Measurements from ENCODE around the gene SHE.
"Not testable (repeated sequence)": the region's sequence is repeated elsewhere in the genome, so short reads cannot be mapped to it uniquely, and the experiment has no call there.

The SHE gene

DNA sequence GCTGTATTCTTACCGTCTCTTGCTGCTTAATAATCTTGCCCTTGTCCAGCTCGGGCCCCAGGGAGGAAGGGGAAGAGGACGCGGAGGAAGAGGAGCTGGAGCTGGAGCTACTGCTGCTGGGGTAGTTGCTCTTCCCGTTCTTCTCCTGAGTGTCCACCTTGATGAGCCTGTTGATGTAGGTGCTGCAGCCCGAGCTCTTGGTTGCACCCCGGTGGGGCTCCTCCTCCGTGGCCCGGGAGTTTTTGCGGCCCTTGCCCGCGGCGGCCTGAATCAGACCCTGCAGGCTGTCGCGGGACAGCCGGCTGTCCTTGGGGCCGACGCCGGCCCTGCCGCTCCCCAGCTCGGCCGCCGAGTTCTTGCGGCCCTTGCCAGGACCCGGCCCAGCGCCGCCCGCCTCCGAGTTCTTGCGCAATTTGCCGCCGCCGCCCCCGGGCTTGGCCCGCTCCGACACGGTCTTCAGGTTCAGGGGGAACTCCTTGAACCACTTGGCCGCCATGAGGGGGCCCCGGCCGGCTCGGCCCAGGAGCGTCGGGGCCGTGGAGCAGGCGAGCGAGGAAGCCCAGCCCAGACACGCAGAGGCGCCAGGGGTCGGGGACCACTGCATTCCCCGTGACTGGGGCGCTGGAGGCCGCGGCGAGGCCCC, 668 bp downstream of the SHE start:
- H2AFZ ChIP-seq (ENCODE audit: low read depth, low read length): no peak overlapping the region
- no peak overlapping the region for H3K4me3 ChIP-seq (ENCODE audit: low read length)
- H3K9me3 ChIP-seq (ENCODE audit: low read length): peaks cover 20% of the 10 kb centered on the region
- no peaks in the 10 kb centered on the region for H3K36me3 ChIP-seq (ENCODE audit: insufficient read depth, low read length)
- H3K4me1 ChIP-seq (ENCODE audit: insufficient read depth, low read length): peaks cover 6% of the 10 kb centered on the region
- peaks cover 67% of the 10 kb centered on the region for H3K27me3 ChIP-seq (ENCODE audit: insufficient read depth, low read length)

DNA sequence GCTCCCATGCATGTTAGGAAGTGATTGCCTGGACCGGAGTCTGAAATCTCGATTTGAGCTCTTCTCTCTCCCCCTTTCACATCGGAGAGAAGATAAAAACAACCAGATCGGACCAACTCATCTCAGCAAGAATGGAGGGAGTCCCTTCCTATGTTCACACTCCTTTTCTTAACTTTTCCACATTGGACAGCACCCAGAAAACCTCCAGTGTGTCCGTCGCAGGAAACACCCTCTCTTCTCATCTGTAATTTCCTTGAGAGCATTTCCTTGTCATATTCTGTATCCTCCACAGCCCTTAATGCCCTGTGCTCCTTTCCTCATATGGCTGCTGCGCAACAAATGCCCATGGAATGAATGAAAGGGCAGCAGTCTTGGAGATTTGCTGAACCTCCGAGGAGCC, 1.7 kb downstream of the SHE start:
- Histone ChIP-seq H2AFZ (ENCODE audit: low read depth, low read length) (no peak overlapping the region), H3K36me3 (ENCODE audit: insufficient read depth, low read length) (no peaks in the 10 kb centered on the region), H3K9me3 (ENCODE audit: low read length) (peaks cover 15% of the 10 kb centered on the region), H3K4me3 (ENCODE audit: low read length) (no peak overlapping the region), H3K27me3 (ENCODE audit: insufficient read depth, low read length) (peaks cover 64% of the 10 kb centered on the region), H3K4me1 (ENCODE audit: insufficient read depth, low read length) (peaks cover 6% of the 10 kb centered on the region)

DNA sequence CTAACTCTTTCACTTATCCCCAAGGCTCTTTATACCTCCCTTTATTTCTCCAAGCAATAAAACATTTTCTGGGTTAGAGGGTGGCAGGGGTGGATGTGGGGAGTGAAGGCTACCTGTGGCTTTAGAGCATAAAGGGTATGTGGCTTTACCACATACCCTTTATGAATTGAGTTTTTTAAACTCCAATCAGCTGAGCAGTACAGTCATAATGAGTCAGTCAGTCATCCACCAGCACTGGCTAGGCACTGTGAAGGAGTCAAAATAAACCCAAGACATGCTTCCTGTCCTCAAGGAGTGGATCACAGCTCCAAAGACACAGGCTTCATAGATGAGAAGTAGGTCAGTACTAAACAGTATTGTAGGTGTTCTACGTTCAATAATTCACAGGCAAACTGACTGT, 2.8 kb downstream of the SHE start:
- peaks cover 58% of the 10 kb centered on the region for H3K27me3 ChIP-seq (ENCODE audit: insufficient read depth, low read length)

DNA sequence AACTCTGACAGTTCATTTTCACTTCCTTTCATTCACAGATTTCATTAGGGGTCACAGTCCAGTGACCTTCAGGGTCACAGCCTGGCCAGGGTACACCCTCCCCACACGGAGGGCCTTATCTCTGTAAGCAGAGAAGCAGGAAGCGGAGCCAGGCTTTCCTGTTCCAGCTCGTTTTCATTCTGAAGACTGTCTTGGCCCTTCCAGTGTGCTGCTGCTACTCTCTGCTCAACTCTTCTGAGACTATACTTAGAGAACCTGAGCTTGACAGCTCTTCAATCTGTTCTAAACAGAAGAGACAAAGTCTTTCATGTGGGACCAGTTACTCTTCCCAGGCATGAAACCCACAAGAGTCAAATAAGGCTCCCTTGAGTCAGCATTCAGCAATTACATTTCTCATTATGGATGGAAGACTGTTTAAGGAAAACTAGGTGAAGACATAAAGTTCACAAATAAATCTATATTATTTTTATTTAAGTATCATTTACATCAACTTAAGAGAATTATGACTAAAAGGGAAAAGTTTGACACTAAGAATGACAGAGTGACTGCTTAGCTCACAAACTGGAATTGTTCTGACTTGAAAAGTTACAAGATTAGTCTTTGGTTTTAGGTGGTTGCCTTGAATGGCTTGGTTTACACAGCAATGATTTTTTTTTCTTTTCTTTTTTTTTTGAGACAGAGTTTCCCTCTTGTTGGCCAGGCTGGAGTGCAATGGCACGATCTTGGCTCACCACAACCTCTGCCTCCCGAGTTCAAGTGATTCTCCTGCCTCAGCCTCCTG, 5.0 kb downstream of the SHE start:
- Histone ChIP-seq H3K9me3 (ENCODE audit: low read length) (peaks cover 8% of the 10 kb centered on the region), H2AFZ (ENCODE audit: low read depth, low read length) (no peak overlapping the region), H3K4me3 (ENCODE audit: low read length) (no peak overlapping the region), H3K36me3 (ENCODE audit: insufficient read depth, low read length) (no peaks in the 10 kb centered on the region), H3K4me1 (ENCODE audit: insufficient read depth, low read length) (peaks cover 8% of the 10 kb centered on the region), H3K27me3 (ENCODE audit: insufficient read depth, low read length) (peaks cover 51% of the 10 kb centered on the region)

More for the DNA sequence above, 2.8 kb downstream of the SHE start:
- no peak overlapping the region for H3K4me3 ChIP-seq (ENCODE audit: low read length)
- H3K36me3 ChIP-seq (ENCODE audit: insufficient read depth, low read length): no peaks in the 10 kb centered on the region
- peaks cover 6% of the 10 kb centered on the region for H3K4me1 ChIP-seq (ENCODE audit: insufficient read depth, low read length)
- H2AFZ ChIP-seq (ENCODE audit: low read depth, low read length): no peak overlapping the region
- peaks cover 15% of the 10 kb centered on the region for H3K9me3 ChIP-seq (ENCODE audit: low read length)

DNA sequence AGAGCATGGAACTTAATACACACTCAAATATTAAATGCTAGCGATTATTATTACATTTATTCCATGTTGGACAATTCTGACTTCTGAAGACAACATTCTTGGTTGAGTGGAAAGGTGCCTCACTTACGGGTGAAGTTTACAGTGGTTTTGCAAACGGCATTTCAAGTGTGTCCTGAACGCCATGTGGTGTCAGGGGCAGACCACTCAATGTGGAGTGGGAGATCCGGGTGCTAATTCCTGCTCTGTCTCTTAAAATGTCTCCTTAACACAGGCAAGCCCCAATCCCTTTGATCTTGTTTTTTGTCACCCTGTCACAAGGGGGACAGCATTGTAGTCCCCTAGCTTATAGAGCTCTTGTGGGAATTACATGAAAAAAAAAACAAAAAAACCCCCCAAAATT, 5.8 kb downstream of the SHE start:
- Histone ChIP-seq H3K4me3 (ENCODE audit: low read length) (no peak overlapping the region), H3K36me3 (ENCODE audit: insufficient read depth, low read length) (no peaks in the 10 kb centered on the region), H3K4me1 (ENCODE audit: insufficient read depth, low read length) (peaks cover 8% of the 10 kb centered on the region), H2AFZ (ENCODE audit: low read depth, low read length) (no peak overlapping the region), H3K27me3 (ENCODE audit: insufficient read depth, low read length) (peaks cover 51% of the 10 kb centered on the region), H3K9me3 (ENCODE audit: low read length) (peaks cover 8% of the 10 kb centered on the region)

DNA sequence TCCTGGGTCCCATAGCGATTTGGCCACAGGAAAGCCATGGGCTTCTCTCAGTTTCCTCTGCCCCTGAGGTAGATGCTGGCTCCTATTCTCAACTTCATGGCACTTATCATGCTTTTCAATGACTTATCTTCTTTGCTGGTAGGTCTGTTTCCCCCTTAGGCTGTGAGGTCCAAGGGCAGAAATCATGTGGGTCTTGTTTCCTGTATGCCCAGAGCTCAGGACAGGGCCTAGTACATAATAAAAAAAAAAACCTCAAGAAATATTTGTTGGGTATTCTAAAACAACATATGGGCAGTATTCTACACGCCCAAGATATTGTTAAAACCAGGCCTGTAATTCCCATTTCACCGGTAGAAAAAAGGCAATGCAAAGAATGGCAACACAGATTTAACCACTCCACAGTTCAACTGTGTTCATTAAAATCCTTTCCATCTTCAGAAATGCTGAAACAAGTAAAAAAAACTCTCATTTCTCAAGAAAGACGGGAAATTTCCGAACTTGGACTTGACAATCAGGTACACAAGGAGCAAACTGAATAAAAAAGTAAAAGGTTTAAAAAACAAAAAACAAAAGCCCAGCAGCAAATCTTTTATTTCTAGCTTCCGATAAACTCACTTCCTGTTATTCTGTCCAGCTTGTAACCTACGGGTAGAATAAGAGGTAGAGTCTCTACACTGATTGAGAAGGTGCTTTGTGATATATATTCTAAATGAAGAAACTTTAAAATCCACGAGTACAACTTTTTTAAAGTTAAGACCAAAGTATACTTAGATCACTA, 6.5 kb downstream of the SHE start:
- peaks cover 4% of the 10 kb centered on the region for H3K9me3 ChIP-seq (ENCODE audit: low read length)
- H3K4me3 ChIP-seq (ENCODE audit: low read length): no peak overlapping the region
- no peak overlapping the region for H2AFZ ChIP-seq (ENCODE audit: low read depth, low read length)
- peaks cover 8% of the 10 kb centered on the region for H3K4me1 ChIP-seq (ENCODE audit: insufficient read depth, low read length)
- H3K36me3 ChIP-seq (ENCODE audit: insufficient read depth, low read length): no peaks in the 10 kb centered on the region
- H3K27me3 ChIP-seq (ENCODE audit: insufficient read depth, low read length): peaks cover 45% of the 10 kb centered on the region

DNA sequence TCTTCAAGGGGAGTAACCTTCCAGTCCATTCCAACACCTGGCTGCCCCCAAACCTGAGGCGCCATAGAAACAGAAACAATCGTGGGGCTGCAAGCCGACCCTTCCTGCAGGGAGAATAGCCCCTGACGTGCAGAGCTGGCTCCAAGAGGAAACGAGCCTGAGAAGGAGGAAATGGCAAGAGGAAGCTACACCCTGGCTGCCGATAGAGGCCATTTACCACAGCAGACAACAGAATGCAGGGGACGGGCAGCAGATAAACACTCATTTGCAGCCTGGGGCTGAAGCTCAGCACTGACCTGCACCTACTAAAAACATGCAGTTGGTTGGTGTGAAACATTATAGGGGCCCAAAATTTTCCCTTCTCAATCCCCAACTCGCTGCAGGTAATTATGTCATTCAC, 8.9 kb downstream of the SHE start:
- Histone ChIP-seq H3K36me3 (ENCODE audit: insufficient read depth, low read length) (no peaks in the 10 kb centered on the region), H3K4me3 (ENCODE audit: low read length) (no peak overlapping the region), H3K27me3 (ENCODE audit: insufficient read depth, low read length) (peaks cover 36% of the 10 kb centered on the region), H2AFZ (ENCODE audit: low read depth, low read length) (no peak overlapping the region), H3K9me3 (ENCODE audit: low read length) (no peaks in the 10 kb centered on the region), H3K4me1 (ENCODE audit: insufficient read depth, low read length) (peaks cover 8% of the 10 kb centered on the region)

DNA sequence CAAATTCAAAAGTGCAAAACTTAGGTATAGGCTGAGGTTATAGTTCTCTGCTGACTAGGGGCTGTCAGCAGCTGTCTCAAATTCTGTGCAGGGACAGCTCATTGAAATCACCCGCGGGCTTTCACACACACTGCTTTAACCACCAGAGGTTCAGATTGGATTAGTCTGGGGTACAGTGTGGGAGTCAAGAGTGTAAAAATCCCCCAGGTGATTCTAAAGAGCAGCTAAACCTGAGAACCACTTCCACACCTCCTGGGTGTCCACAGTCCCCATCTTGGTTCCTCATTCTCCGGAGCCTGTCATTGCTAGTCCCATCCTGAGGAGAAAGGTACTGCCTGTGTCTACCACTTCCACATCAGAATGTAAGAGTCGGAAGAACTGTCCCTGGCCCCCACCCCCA, 10.1 kb downstream of the SHE start:
- no peaks in the 10 kb centered on the region for H3K36me3 ChIP-seq (ENCODE audit: insufficient read depth, low read length)
- H3K4me1 ChIP-seq (ENCODE audit: insufficient read depth, low read length): peaks cover 7% of the 10 kb centered on the region
- no peak overlapping the region for H2AFZ ChIP-seq (ENCODE audit: low read depth, low read length)
- peaks cover 36% of the 10 kb centered on the region for H3K27me3 ChIP-seq (ENCODE audit: insufficient read depth, low read length)
- H3K4me3 ChIP-seq (ENCODE audit: low read length): no peak overlapping the region
- no peaks in the 10 kb centered on the region for H3K9me3 ChIP-seq (ENCODE audit: low read length)

DNA sequence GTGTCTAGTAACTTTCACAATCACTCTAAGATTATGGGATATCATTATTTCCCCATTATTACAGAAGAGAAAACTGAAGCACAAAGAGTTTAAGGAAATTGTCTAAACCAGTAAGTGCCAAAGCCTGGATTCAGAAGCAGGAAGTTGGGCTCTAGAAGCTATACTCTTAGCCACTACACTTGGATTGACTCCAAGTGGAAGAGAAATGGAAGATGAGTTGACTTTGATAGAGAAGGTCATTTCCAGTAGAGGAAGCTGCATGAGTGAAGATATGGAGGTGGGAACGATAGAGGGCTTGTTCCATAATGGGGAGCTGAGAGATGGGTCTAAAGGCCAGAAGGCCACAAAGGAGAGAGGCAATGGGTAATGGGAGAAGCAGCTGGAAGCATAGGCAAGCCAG, 11.9 kb downstream of the SHE start:
- peaks cover 33% of the 10 kb centered on the region for H3K27me3 ChIP-seq (ENCODE audit: insufficient read depth, low read length)
- peaks cover 14% of the 10 kb centered on the region for H3K4me1 ChIP-seq (ENCODE audit: insufficient read depth, low read length)
- no peaks in the 10 kb centered on the region for H3K36me3 ChIP-seq (ENCODE audit: insufficient read depth, low read length)
- no peaks in the 10 kb centered on the region for H3K9me3 ChIP-seq (ENCODE audit: low read length)
- no peak overlapping the region for H3K4me3 ChIP-seq (ENCODE audit: low read length)
- no peak overlapping the region for H2AFZ ChIP-seq (ENCODE audit: low read depth, low read length)

DNA sequence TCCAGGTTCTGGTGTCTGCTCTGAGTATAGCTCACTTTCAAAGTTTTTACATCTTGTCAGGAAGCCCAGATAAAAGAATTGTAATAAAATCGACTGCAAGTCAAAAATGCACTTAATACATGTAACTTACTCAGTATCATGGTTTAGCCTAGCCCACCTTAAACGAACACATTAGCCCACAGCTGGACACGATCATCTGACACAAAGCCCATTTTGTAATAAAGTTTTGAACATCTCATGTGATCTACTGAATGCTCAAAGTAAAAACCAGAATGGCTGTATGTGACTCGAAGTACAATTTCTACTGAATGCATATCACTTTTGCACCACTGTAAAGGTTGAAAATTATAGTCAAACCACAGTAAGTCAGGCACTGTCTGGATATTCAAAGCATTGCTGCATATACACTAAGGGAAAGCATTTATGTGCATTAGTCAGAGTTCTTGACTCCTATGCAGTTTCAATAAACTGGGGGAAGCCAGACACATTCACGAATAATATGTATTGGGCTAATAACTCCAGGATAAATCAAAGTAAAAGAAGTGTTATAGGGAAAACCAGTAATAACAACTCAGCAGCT, 12.4 kb downstream of the SHE start:
- no peak overlapping the region for H2AFZ ChIP-seq (ENCODE audit: low read depth, low read length)
- no peak overlapping the region for H3K4me3 ChIP-seq (ENCODE audit: low read length)
- H3K27me3 ChIP-seq (ENCODE audit: insufficient read depth, low read length): peaks cover 32% of the 10 kb centered on the region
- no peaks in the 10 kb centered on the region for H3K9me3 ChIP-seq (ENCODE audit: low read length)
- H3K36me3 ChIP-seq (ENCODE audit: insufficient read depth, low read length): no peaks in the 10 kb centered on the region
- peaks cover 14% of the 10 kb centered on the region for H3K4me1 ChIP-seq (ENCODE audit: insufficient read depth, low read length)

DNA sequence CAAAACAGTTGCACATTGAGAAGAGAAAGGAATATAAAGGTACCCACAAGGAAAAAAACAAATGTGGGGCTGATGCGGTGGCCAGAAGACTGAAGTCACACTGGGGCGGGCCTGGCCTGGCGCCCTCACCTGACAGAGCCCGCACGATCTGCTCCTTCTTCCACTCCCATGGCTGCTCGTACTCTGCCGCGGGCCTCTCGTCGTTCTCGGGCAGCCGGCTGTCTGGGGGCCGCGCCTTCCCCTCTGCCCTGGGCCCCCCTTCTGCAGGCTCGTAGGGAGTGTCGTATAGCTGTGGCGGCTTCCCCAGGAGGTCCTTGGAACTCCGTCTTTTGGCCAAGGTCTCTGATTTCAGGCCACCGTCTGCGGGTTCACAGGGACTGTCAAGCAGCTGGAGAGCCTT, 13.3 kb downstream of the SHE start:
- Histone ChIP-seq H2AFZ (ENCODE audit: low read depth, low read length) (no peak overlapping the region), H3K4me3 (ENCODE audit: low read length) (no peak overlapping the region), H3K27me3 (ENCODE audit: insufficient read depth, low read length) (peaks cover 32% of the 10 kb centered on the region), H3K4me1 (ENCODE audit: insufficient read depth, low read length) (peaks cover 14% of the 10 kb centered on the region), H3K36me3 (ENCODE audit: insufficient read depth, low read length) (no peaks in the 10 kb centered on the region), H3K9me3 (ENCODE audit: low read length) (no peaks in the 10 kb centered on the region)

DNA sequence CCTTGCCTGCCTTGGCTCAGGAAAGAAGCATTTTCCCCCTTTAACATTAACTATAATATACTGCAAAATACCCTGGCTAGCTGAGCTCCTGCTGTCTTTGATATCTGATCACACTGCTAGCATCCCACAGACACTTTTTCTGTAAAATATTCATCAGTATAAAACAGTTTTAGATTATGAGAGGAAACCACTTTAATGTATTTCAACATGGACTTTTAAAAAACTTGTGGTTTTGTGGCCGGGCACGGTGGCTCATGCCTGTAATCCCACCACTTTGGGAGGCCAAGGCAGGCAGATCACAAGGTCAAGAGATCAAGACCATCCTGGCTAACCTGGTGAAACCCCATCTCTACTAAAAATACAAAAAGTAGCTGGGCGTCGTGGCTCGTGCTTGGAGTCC, 15.5 kb downstream of the SHE start:
- not testable (repeated sequence) for H3K36me3 ChIP-seq (ENCODE audit: insufficient read depth, low read length); H2AFZ ChIP-seq (ENCODE audit: low read depth, low read length); H3K9me3 ChIP-seq (ENCODE audit: low read length)

DNA sequence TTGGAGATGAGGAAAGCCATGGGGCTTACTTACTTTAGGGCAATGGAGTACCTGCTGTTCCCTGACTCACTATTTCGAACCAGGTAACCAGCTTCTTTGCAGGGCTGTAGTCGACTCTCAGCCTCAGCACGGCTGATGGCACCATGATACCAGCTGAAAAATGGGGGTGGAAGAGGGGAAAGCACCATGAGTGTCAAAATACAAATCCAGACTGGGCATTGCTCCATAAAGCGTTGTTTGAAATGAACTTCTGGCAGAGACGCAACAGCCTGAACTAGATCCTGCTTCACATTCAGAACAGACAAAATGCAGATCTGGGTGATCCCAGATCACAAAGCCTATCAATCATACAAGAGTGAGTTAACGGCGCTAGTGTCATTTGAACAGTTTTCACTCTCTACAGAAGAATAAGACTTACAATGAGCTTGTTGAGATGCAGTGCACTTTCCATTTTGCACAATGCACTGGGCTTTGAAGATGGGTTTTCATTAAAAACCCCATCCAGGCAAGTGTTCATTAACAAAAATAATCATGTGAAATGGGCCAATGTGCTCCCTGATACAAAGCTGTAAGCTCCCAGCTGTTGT, 16.2 kb downstream of the SHE start:
- no peaks in the 10 kb centered on the region for H3K36me3 ChIP-seq (ENCODE audit: insufficient read depth, low read length)
- peaks cover 10% of the 10 kb centered on the region for H3K27me3 ChIP-seq (ENCODE audit: insufficient read depth, low read length)
- H3K4me3 ChIP-seq (ENCODE audit: low read length): no peak overlapping the region
- H3K9me3 ChIP-seq (ENCODE audit: low read length): no peaks in the 10 kb centered on the region
- no peak overlapping the region for H2AFZ ChIP-seq (ENCODE audit: low read depth, low read length)
- H3K4me1 ChIP-seq (ENCODE audit: insufficient read depth, low read length): peaks cover 15% of the 10 kb centered on the region

More for the DNA sequence above, 15.5 kb downstream of the SHE start:
- not testable (repeated sequence) for H3K4me3 ChIP-seq (ENCODE audit: low read length)
- Histone ChIP-seq H3K4me1 (ENCODE audit: insufficient read depth, low read length) (peaks cover 12% of the 10 kb centered on the region), H3K27me3 (ENCODE audit: insufficient read depth, low read length) (peaks cover 15% of the 10 kb centered on the region)

Measured in neuron (in vitro differentiated cells).